HG03280 (cell line): ENCODE results near the gene ALKBH2.

Source experiments
- ATAC-seq: cut with Tn5 transposase; IDR thresholded peaks from one replicate; pipeline ENCODE4 v1.9.1; 2021; ENCODE audit warnings: mild to moderate bottlenecking, moderate library complexity; ENCODE audit not compliant: unreplicated experiment

Gene ALKBH2

GRCh38 chr12:109114644-109115043, 21.4 kb upstream of the ALKBH2 start:
- ATAC-seq, result no peak

- ATAC-seq, result no peak
Measured at GRCh38 chr12:109113661-109114321, 20.5 kb upstream of the ALKBH2 start.

GRCh38 chr12:109112720-109113465, 19.6 kb upstream of the ALKBH2 start:
- no peak for ATAC-seq

- ATAC-seq, result no peak
Measured at GRCh38 chr12:109110988-109111495, 17.8 kb upstream of the ALKBH2 start.

- no peak for ATAC-seq
Measured at GRCh38 chr12:109109746-109110350, 16.6 kb upstream of the ALKBH2 start.

GRCh38 chr12:109105176-109105575, 11.9 kb upstream of the ALKBH2 start:
- ATAC-seq, result no peak

GRCh38 chr12:109102491-109102890, 9.2 kb upstream of the ALKBH2 start:
- ATAC-seq, result no peak

GRCh38 chr12:109100741-109101140, 7.5 kb upstream of the ALKBH2 start:
- no peak for ATAC-seq

- no peak for ATAC-seq
Measured at GRCh38 chr12:109099431-109100020, 6.3 kb upstream of the ALKBH2 start.

GRCh38 chr12:109098651-109099050, 5.4 kb upstream of the ALKBH2 start:
- ATAC-seq, result no peak

GRCh38 chr12:109098183-109098604, 4.9 kb upstream of the ALKBH2 start:
- peak; percentile 21 for ATAC-seq

- ATAC-seq, result peak; percentile 90
Measured at GRCh38 chr12:109097435-109098182, 4.3 kb upstream of the ALKBH2 start, which contains the start of gene UNG. Gene UNG (plus strand): TSS chr12:109097597. CDS start chr12:109097680, 83 bp downstream.

- no peak for ATAC-seq
Measured at GRCh38 chr12:109097140-109097434, 3.8 kb upstream of the ALKBH2 start.

GRCh38 chr12:109092497-109093021, 713 bp downstream of the ALKBH2 start:
- ATAC-seq, result no peak

GRCh38 chr12:109089683-109090082, 3.6 kb downstream of the ALKBH2 start:
- no peak for ATAC-seq

- no peak for ATAC-seq
Measured at GRCh38 chr12:109088818-109089217, 4.5 kb downstream of the ALKBH2 start.

GRCh38 chr12:109087250-109087649, 6.0 kb downstream of the ALKBH2 start:
- no peak for ATAC-seq

GRCh38 chr12:109085590-109085989, 7.7 kb downstream of the ALKBH2 start:
- ATAC-seq, result no peak

- ATAC-seq, result no peak
Measured at GRCh38 chr12:109084425-109084824, 8.8 kb downstream of the ALKBH2 start.

GRCh38 chr12:109082751-109083150, 10.5 kb downstream of the ALKBH2 start:
- ATAC-seq, result no peak

- ATAC-seq, result no peak
Measured at GRCh38 chr12:109074866-109075265, 18.4 kb downstream of the ALKBH2 start.
